Activated CD8-positive, alpha-beta memory T cell treated with anti-CD3 and anti-CD28 coated beads for 4 hours (primary cell): ENCODE results near the gene PAX1.

Experiments
- DNase-seq, 2 donors: peaks; one replicate each; pipeline ENCODE4 v3.0.0-alpha.2; 2020; ENCODE audit warnings: low read depth in 2 of 2

PAX1 gene

GRCh38 chr20:21703717-21704407 is 1.6 kb upstream of the PAX1 start:
- no peak for DNase-seq

DNA sequence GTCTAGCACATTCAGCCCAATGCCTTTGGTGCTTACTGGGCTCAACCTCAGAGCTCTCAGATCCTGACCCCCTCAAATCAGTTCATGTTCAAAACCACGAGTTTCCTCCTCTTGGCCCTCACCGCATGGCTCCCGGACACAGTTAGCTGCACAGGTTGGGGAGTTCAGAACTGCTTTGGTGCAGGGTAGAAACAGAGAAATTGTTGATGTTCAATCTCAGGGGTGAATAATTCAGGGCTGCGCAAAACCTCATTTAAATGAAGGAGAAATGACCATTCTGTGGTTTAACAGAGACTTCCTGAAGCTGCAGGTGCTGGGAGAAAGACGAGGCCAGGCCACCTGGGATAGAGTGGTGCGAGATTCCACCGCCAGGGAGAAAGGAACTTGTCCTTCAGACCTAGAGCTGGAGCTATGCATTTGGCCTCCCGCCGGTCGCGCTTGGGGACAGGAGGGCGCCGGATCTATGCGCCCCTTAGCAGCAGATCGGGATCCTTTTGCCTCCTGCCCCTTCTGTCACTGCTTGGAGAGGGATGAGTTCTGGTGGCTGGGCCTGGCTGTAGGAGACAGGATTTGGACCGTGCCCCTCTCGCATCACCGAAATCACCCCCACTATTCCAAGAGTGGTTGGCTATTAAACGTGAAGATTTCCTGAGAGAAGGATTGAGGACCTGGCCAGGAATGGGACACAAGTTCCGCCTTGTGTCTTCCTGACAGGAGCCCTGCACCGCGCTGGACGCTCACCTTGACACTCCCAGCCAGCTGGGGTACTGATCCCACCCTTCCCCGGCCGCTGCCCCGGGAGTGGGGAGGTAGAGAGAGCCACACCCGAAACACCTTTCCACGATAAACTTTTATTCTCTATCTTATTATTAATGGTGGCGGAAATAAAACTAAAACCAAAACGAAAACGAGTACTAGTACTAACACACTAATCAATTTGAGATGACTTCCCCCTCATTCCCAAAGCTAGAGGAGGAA is 767 bp upstream of the PAX1 start:
- DNase-seq = no peak

GRCh38 chr20:21706261-21707195 is 1.1 kb downstream of the PAX1 start:
- DNase-seq = no peak

GRCh38 chr20:21707267-21707666 is 1.8 kb downstream of the PAX1 start:
- DNase-seq = no peak

DNA sequence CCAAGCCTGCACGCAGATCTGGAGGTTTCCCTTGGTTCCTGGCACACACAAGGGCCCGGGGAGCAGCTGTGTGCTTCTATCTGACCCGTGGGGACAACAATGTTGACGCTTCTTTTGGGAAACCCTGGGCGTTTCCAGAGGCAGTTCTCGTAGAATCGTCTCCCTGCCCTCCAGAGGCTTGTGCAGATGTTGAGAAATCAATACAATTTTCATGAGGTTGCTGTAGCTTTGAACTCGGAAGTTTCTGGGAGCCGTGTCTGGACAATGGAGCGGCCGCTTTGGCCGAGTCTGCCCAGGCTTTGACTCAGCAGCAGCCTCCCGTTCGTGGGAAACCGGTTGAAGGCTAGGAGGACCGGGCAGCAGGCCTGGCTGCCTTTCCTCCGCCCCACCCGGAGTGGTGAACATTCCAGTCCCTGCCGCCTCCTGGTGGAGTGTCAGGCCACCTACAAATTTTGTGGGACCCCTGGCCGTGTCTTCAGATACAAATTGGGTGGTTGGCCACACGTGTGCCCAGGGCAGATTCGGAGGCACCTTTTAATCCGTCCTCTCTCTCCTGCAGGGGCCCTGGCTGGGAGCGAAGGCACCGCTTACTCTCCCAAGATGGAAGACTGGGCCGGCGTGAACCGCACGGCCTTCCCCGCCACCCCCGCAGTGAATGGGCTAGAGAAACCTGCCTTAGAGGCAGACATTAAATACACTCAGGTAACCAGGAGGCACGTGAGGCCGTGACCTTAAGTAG is 2.7 kb downstream of the PAX1 start:
- DNase-seq = no peak

GRCh38 chr20:21708738-21709534 is 3.5 kb downstream of the PAX1 start:
- DNase-seq = no peak

DNA sequence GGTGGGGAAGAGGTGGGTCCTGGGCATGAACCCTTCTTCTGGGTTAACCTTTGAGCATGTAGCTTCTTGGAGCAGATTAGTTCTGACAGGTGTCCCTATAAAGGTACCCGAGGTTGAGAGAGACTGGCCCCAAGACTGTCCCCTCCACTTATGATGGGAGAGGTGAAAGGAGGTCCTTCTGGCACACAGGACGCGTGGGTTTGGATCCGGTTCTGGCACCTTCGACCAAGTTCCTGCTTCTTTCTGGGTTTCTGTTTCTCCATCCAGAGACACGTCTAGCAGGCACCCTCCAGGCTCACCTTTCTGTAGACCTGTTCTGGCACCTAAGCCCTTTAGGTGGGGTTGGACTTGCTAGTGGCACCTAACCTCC is 4.1 kb downstream of the PAX1 start:
- no peak for DNase-seq

DNA sequence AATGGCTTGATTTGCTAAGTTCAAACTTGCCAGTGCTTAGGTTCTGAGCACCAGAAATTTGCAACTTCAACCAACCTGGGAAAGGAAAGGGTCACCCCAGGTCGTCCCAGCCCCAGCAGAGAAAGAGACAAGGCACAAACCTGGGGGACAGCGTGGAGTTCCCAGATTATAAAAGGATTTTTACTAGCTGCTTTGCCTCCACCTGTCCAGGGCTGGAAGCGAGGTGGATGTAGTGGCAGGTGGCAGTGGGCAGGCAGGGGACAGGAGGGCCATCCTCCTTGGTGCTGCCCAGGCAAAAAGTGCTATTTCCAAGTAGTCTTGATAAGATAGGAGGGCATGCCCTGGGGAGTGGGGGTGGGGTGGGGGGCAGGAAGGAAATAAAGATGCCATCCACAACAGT is 4.9 kb downstream of the PAX1 start:
- no peak for DNase-seq

GRCh38 chr20:21710863-21711431 is 5.5 kb downstream of the PAX1 start:
- DNase-seq = no peak

DNA sequence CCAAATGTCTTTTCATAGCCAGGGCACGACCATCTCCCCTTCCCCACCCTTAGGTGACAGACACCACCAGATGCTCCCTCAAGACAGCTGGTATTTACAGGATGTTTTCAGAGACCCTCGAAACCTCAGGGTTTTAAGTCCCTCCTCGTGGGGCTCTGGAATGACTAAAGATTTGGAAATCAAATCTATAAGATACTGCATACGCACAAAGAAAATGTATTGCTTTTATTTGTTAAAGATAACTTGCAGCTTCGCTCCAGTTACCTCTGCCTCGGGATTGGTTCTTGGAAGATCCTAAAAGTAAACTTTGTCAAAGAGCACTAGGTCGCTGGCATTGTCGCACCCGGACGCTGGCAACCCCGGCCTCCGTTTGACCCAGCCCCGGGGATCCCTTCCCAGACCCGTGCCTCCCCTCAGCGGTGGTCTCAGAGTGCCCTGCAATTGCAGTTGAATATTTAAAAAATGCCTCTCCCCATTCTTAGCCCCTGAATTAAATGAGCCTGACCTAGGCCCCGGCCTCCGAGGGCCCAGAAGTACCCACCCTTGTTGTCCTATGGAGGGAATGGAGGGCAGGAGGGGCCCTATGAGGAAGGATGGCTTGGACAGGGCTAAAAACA is 7.1 kb downstream of the PAX1 start:
- no peak for DNase-seq

GRCh38 chr20:21713470-21713869 is 8.0 kb downstream of the PAX1 start:
- DNase-seq = no peak

DNA sequence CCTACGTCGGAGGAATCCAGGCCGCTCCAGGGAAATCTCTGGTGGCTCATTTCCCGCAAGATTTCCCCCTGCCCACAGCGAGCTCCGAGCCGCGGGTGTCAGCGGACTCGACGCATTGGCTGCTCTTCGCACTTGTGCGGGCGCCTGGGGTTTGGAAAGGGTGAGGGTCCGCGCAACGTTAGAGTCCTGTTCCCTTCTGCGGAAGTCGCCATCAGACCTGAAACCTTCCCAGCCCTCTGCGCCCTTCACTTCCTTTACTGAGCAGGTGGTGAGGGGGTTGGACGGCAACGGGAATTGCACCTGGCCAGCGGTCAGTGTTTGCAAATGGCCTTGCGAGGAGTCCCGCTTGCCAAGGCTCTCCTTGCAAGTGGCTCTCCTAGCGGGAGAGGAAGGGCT is 8.4 kb downstream of the PAX1 start:
- no peak for DNase-seq

DNA sequence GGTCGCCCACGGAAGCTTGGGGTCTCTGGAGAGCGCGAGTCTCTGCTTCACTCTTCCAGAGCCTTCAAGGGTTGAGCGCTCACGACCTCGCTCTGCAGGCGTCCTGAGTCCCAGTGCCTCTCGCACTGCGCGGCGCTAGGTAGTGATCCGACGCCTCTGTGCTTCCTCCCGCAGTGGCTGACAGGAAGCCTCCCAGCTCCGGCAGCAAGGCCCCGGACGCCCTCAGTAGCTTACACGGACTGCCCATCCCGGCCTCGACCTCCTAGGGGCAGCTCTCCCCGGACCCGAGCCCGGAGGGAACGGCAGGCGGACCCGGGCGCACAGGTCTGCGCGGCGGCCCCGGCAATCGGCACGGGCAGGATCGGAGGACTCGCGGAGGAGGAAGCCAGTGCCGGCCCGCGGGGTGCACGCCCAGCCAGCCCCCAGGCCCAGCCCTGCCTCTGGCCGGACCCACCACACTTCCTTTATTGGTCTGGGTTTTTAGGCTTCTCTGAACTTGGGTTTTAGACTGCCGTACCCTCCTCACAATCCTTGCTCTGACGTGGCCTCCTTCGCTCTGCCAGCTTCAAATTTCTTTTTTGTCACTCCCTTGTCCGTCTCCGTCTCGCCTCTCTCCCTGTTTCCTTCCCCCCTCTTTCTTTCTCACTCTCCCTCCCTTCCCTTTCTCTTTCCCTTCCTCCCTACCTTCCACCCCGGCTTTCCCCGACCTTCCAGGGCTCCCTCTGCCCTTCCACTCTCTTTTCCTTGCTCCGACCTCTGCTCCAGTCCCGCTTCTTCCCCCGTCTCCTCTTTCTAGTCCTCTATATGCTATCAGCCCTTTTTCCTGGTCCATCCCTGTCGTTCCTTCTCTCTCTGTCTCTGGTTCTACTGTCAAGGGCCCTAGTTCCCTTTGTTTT is 9.1 kb downstream of the PAX1 start:
- no peak for DNase-seq

DNA sequence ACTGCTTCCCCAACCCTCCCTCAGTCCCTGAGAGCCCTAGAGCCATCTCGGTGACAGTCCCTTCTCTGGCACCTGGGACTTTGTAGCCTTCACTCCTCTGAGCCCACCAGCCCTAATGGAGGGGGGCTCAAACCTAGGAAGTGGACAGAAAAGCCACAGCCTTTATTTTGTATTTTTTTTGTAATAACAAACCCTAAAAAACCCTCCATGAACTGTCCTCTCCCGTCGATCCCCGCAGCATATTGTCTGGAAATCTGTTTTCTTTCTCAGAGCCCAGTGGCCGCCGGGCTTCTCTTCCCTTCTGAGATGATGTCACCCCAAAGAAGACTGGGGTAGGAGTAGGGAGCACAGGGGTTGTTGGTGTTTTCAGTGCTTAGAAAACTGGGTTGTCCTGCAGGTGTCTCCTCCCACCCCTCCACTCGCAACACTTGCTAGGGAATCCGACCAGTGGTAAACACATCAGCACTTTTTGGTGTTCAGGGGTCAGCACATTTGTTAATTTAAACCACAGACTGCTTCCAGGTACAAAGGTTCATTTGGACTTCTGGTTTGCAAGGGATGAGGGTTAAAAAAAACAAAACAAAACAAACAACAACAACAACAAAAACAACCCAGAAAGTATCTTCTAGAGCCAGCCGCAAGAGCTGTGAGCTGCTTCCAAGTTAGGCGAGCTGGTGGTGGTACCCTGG is 9.9 kb downstream of the PAX1 start:
- no peak for DNase-seq

GRCh38 chr20:21719592-21720214 is 14.2 kb downstream of the PAX1 start:
- DNase-seq = no peak

DNA sequence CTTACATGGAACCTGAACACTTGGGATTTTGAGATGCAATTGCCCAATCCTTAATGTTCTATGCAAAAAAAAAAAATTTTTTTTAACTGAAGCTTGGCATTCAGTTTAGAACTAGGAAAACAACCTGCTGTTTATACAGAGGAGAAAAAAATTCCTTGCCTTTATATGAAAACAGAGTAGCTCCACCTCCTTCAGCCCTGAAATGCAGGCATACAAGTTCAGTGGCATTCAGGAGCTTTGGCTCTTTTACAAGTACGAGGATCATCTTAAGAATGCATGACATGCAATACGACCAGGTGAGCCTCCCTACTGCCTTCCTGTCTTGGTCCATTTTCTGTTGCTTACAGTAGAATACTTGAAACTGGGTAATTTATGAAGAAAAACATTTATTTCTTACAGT is 20.4 kb downstream of the PAX1 start:
- DNase-seq = no peak

DNA sequence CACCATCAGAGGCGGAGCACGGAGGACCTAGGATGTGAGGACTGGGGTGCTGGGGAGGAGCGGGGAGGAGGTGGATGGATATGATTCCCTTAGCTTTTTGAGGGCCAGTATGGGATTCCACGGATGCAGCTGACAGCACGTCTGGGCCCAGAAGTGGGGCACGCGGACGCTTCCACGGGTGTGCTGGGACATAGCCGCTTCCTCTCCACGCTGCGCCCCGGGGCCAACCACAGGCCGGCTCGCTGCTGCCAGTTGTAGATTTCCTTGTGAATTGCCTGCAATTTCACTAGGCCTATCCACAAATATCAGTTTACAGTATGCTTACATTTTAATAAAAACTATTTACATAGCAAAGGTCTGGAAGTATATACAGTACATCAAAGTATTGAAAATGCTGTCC is 23.9 kb downstream of the PAX1 start:
- no peak for DNase-seq

GRCh38 chr20:21739161-21739560 is 33.7 kb downstream of the PAX1 start:
- DNase-seq = no peak
